GM12872 (cell line): ENCODE data around the gene GPR4.

Experiments used
- TF ChIP-seq, protein P1 (sequence below): IDR thresholded peaks from 3 replicates; pipeline ENCODE4 v1.5.1; 2011; ENCODE audit warnings: low read depth, mild to moderate bottlenecking, low read length, moderate library complexity; ENCODE audit not compliant: insufficient read depth

Gene GPR4

DNA sequence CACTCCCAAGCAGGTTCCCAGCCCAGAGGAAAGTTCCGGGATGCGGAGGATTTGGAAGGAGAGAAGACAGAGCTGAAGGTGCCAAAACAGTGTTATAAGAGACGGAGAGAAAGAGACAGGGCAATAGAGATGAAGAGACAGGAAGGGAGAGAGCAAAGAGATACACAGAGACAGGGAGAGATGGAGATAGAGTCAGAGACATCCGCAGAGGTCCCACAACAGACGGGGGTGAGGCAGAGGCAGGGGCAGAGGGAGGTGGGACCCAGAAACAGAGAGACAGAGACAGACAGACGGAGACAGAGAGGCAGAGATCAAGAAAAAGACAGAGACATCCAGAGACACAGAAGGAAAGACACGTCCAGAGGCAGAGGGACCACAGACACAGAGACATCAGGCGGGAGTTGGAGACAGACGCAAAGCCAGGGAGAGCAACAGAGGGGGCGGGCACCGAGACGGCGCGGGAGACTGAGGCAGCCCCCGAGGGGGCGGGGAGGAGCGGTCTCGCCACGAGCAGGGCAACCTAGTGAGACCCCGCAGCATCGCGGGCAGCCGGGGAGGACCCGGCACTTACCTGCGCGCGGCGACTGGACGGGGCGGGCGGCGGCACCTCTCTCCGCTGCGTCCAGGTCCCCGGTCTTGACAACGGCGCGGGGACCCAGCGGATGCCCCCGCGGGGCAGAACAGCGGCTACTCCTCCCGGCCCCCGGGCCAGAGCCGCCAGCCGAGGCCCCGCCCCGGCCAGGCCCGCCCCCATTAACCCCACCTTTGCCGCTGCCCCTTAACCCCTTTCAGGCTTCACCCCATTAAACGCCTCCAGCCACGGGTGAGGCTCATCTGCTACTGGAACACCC, at the start of gene GPR4:
TSS of gene GPR4 (minus strand) at position 689 of the 851 bp plus-strand sequence. CDS start 10,346 bp downstream, outside the sequence.
- TF ChIP-seq, protein P1, sequence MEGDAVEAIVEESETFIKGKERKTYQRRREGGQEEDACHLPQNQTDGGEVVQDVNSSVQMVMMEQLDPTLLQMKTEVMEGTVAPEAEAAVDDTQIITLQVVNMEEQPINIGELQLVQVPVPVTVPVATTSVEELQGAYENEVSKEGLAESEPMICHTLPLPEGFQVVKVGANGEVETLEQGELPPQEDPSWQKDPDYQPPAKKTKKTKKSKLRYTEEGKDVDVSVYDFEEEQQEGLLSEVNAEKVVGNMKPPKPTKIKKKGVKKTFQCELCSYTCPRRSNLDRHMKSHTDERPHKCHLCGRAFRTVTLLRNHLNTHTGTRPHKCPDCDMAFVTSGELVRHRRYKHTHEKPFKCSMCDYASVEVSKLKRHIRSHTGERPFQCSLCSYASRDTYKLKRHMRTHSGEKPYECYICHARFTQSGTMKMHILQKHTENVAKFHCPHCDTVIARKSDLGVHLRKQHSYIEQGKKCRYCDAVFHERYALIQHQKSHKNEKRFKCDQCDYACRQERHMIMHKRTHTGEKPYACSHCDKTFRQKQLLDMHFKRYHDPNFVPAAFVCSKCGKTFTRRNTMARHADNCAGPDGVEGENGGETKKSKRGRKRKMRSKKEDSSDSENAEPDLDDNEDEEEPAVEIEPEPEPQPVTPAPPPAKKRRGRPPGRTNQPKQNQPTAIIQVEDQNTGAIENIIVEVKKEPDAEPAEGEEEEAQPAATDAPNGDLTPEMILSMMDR = no peak

DNA sequence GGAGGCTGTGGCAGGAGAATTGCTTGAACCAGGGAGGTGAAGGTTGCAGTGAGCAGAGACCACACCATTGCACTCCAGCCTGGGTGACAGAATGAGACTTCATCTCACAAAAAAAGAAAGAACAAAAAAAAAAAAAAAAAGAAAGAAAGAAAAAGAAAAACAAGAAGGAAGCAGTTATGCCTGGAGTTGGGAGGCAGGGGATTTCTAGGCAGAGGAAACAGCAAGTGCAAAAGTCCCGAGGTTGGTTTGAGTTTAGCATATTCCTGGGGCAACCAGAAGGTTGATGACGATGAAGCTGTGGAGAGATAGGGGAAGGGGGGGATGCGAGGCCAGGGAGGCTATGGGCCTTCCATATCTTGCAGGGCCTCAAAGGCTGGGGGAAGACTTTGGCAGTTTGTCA, 48.7 kb upstream of the GPR4 start:
- TF ChIP-seq, protein P1 = no peak

DNA sequence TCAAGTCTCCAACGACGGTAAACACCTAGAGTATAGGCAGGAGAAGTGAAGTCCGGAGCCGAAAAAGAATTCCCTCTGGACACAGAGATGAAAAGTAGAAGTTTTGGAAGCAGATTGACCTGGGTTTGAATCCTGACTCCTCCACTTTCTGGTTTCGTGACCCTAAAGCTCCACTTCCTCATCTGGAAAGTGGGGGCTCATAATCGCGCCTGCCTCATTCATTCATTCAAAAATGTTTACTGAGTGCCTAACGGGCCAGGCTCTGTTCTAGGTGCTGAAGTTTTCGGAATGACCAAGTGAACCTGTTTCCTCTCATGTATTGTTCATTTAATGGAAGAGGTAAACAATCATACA, 44.3 kb upstream of the GPR4 start:
- TF ChIP-seq, protein P1 = no peak

DNA sequence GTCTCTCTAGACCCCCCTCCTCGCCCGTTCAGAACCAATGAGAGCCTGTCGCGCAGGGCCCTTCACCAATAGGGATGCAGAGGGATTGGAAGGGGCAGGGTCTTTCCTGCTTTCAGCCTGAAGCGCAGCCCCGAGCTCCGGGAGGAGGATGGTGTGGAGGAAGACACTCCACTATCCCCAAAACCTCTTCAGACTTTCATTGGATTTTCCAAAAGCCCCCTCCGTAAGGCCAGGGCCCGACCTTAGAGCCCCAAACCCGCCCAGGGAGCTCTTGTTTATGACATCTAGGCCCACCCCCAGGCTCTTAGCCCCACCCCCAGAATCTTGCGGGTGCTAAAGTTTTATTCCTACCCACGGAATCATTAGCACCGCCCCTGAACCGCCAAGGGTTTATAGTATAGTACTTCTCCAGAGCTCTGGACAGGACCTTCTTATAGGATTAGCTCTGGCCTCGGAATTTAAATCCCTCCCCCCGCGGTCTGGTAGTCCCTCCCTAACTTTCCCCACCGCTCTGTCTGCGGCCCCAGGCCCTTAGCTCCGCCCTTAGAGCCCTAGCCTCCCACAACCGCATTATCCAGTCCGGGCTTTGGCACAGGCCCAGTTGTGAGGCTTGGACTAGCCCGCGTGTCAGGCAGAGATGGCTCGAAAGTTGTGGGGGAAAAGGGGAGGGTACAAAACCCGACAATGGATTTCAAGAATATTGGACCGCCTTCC, 43.8 kb upstream of the GPR4 start:
- TF ChIP-seq, protein P1 = no peak

DNA sequence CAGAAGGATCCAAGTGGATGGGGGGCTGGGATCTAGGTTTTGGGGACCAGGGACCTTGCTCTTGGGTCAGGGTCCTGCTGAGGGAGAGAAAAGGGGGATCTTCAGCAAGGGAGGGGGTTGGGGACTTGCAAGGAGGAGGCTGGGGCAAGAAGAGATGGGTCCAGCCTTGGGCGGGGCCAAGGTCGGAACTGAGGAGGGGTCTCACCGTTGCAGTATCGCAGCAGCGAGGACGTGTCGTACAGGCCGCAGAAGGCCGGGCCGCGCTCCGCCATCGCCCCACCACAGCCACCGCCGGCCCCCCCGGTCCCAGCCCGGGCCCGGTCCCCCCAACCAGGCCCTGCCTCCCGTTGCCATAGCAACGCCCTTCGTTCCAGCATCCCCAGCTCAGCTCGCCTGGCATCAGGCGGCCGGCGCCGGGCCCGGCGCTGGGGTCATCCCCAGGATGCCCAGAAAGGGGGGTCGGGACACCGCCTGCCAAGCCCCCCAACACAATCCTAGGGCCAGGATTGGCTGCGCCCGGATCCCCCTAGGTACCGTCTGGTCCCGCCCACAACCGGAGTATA, 43.1 kb upstream of the GPR4 start:
- TF ChIP-seq, protein P1 = no peak

DNA sequence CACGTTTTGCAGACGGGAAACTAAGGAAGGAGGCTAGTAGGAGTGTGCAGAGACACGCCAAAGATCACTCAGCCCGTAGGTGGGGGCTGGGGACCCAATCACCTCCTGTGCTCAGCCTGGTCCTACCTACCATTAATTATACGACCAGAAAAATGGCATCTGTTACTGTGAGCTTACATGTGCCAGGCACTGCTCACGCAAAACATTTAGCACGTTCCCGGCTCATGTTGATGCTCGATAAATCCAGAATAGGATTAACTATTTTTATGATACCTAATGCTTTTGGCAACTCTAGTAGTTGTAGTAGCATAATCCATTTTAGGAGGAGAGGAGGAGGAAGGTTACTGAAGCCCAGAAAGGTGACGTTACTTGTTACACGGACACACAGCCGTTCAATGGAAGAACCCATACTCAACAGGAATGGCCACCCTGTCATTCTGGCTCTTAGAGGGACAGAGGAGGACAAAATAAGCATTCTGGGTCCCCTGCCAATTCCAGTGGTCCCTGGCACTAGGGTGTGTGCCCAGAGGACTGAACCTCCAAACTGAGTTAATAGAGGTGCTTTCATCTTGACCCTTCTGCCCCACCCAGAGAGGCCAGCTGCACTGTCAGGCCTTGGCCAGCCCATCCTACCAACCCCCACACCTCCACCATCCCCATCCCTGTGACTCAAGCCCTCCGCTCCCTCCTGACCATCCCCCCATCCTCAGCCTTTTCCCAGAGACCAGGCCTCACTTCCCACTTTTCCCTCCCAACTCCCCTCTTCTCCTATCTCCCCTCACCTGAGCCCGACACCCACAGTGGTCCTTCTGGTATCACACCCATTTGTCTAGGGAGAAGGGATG, 42.1 kb upstream of the GPR4 start:
- TF ChIP-seq, protein P1 = no peak
